Osteoblast (primary cell): ENCODE measurements around the gene DNAJB9. TPM values are rescaled to one million over a fixed set of nuclear protein-coding genes. Genes with fewer than 3 reads are reported as not detected.
"Not testable (repeated sequence)": the region's sequence is repeated elsewhere in the genome, so short reads cannot be mapped to it uniquely, and the experiment has no call there.

Experiments
- DNase-seq: peaks from one replicate; pipeline ENCODE4 v3.0.0; 2011; ENCODE audit warnings: low spot score, mixed read lengths; ENCODE audit not compliant: insufficient read length; ENCODE audit errors: missing footprints
- H2AFZ ChIP-seq: 2 replicates; pipeline ENCODE4 v1.6.0; 2011; ENCODE audit warnings: mild to moderate bottlenecking, low read length
- H3K27ac ChIP-seq: 2 replicates; pipeline ENCODE4 v1.5.1; 2011; ENCODE audit warnings: mild to moderate bottlenecking, low read depth, low read length, moderate library complexity
- H3K27me3 ChIP-seq: 2 replicates; pipeline ENCODE4 v1.6.0; 2012; ENCODE audit warnings: mild to moderate bottlenecking, control low read depth, inconsistent platforms, low read length, moderate library complexity; ENCODE audit not compliant: insufficient read depth
- H3K36me3 ChIP-seq: 2 replicates; pipeline ENCODE4 v1.5.1; 2011; ENCODE audit warnings: mild to moderate bottlenecking, low read length, control low read depth, moderate library complexity; ENCODE audit not compliant: insufficient read depth
- H3K4me1 ChIP-seq: 2 replicates; pipeline ENCODE4 v1.5.1; 2011; ENCODE audit warnings: mild to moderate bottlenecking, low read length, control low read depth, moderate library complexity; ENCODE audit not compliant: insufficient read depth
- H3K4me2 ChIP-seq: 2 replicates; pipeline ENCODE4 v1.6.0; 2011; ENCODE audit warnings: mild to moderate bottlenecking, low read length; ENCODE audit not compliant: insufficient read depth
- H3K4me3 ChIP-seq: fragments of 200-600 bp; sonication (generic); 3 replicates; pipeline ENCODE4 v1.5.1; 2012; ENCODE audit warnings: mild to moderate bottlenecking, low read length, inconsistent platforms; ENCODE audit not compliant: insufficient read depth
- H3K79me2 ChIP-seq: 2 replicates; pipeline ENCODE4 v1.6.0; 2012; ENCODE audit warnings: mild to moderate bottlenecking, low read length, control low read depth, inconsistent platforms; ENCODE audit not compliant: insufficient read depth
- H3K9me3 ChIP-seq: 2 replicates; pipeline ENCODE4 v1.5.1; 2011; ENCODE audit warnings: low read depth, low read length, control low read depth
- H4K20me1 ChIP-seq: 2 replicates; pipeline ENCODE4 v1.6.0; 2012; ENCODE audit warnings: mild to moderate bottlenecking, low read length, control low read depth; ENCODE audit not compliant: insufficient read depth
- total RNA-seq: library from RNA; depleted of rRNA; stranded (reverse); fragments of >200 nt; gene quantifications from 2 replicates; pipeline ENCODE4 v1.2.3, GENCODE V29; 2012
- TF ChIP-seq, protein P1 (sequence below): IDR thresholded peaks from 2 replicates; pipeline ENCODE4 v1.5.1; 2011; ENCODE audit warnings: mild to moderate bottlenecking, low read depth, low read length, moderate library complexity; ENCODE audit errors: extremely low read depth

Gene DNAJB9
- total RNA-seq, 1 donor, result 24.6 TPM

DNA sequence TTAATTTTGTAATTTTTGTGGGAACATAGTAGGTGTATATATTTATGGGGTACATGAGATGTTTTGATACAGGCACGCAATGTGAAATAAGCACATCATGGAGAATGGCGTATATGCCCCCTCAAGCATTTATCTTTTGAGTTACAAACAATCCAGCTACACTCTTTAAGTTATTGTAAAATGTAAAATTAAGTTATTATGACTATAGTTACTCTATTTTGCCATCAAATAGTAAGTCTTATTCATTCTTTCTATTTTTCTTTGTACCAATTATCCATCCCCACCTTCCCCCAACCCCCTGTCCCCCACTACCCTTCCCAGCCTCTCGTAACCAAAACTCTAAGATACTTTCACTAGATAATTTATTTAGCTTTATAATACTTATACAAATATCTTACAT, 36.0 kb upstream of the DNAJB9 start:
- DNase-seq, result no peak
- H2AFZ ChIP-seq, result no peak overlapping the region
- H3K9me3 ChIP-seq, result no peaks in the 10 kb centered on the region
- no peaks in the 10 kb centered on the region for H3K4me1 ChIP-seq
- no peaks in the 10 kb centered on the region for H3K79me2 ChIP-seq
- H4K20me1 ChIP-seq, result no peaks in the 10 kb centered on the region
- no peaks in the 10 kb centered on the region for H3K36me3 ChIP-seq
- no peak overlapping the region for H3K4me3 ChIP-seq
- TF ChIP-seq, protein P1, sequence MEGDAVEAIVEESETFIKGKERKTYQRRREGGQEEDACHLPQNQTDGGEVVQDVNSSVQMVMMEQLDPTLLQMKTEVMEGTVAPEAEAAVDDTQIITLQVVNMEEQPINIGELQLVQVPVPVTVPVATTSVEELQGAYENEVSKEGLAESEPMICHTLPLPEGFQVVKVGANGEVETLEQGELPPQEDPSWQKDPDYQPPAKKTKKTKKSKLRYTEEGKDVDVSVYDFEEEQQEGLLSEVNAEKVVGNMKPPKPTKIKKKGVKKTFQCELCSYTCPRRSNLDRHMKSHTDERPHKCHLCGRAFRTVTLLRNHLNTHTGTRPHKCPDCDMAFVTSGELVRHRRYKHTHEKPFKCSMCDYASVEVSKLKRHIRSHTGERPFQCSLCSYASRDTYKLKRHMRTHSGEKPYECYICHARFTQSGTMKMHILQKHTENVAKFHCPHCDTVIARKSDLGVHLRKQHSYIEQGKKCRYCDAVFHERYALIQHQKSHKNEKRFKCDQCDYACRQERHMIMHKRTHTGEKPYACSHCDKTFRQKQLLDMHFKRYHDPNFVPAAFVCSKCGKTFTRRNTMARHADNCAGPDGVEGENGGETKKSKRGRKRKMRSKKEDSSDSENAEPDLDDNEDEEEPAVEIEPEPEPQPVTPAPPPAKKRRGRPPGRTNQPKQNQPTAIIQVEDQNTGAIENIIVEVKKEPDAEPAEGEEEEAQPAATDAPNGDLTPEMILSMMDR, result no peak
- no peaks in the 10 kb centered on the region for H3K27me3 ChIP-seq
- H3K4me2 ChIP-seq, result no peak overlapping the region
- no peak overlapping the region for H3K27ac ChIP-seq

DNA sequence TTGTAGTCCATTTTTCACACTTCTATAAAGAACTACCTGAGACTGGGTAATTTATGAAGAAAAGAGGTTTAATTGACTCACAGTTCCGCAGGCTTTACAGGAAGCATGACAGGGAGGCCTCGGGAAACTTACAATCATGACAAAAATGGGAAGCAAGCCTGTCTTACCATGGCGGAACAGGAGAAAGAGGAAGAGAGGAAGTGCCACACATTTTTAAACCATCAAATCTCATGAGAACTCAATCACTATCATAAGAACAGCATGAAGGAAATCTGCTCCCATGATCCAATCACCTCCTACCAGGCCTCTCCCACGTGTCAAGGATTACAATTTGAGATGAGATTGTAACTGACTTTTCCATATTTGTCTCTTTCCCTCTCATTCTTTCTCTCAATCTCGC, 34.4 kb upstream of the DNAJB9 start:
- TF ChIP-seq, protein P1, result no peak
- H3K27me3 ChIP-seq, result no peaks in the 10 kb centered on the region

DNA sequence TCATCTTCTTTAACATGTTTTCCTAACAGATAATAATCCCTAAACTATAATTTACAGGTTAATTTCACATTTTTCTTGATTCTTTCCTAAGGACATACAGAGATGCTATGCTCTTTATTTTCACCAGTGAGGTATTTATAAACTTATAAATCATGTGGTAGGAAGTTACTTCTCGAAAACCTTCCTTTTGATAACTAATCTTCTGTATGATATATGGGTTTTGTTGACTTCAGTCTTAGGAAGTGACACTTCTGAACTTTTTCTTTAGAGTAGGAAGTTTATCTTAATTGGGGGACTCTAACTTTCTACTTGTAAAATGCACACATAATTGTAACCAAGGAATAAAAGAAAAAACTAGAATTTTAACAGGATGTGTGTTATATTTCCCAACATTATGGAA, 33.9 kb upstream of the DNAJB9 start:
- H3K9me3 ChIP-seq, result no peaks in the 10 kb centered on the region
- H4K20me1 ChIP-seq, result no peaks in the 10 kb centered on the region
- no peak overlapping the region for H2AFZ ChIP-seq
- no peaks in the 10 kb centered on the region for H3K36me3 ChIP-seq
- no peaks in the 10 kb centered on the region for H3K4me1 ChIP-seq
- no peak for DNase-seq
- H3K4me2 ChIP-seq, result no peak overlapping the region
- no peaks in the 10 kb centered on the region for H3K27me3 ChIP-seq
- no peaks in the 10 kb centered on the region for H3K79me2 ChIP-seq
- TF ChIP-seq, protein P1, result no peak
- H3K27ac ChIP-seq, result no peak overlapping the region
- no peak overlapping the region for H3K4me3 ChIP-seq

More for the DNA sequence above, 34.4 kb upstream of the DNAJB9 start:
- H3K9me3 ChIP-seq, result no peaks in the 10 kb centered on the region
- H3K4me1 ChIP-seq, result no peaks in the 10 kb centered on the region
- no peak overlapping the region for H2AFZ ChIP-seq
- no peaks in the 10 kb centered on the region for H3K79me2 ChIP-seq
- no peaks in the 10 kb centered on the region for H3K36me3 ChIP-seq
- H3K27ac ChIP-seq, result no peak overlapping the region
- no peak overlapping the region for H3K4me3 ChIP-seq
- no peaks in the 10 kb centered on the region for H4K20me1 ChIP-seq
- H3K4me2 ChIP-seq, result no peak overlapping the region
- DNase-seq, result no peak

DNA sequence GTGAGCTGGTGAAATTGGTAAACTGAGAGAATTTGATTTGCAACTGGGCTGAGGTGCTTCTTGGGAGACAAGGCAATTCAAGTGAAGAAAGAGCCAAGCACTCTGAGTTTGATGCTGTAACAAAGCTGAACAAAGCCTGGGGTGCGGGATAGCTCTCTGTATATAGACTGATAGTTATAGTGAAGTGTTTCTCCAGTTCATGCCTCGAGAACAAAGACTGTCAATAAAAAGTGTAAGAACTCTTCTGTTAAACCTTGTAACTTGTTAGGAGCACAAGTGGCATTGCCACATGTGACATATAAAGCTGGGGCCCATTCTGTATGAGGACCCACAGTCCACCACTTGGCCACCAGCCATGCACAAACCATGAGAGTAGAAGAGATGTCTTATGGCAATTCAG, 32.4 kb upstream of the DNAJB9 start:
- Histone ChIP-seq H2AFZ (no peak overlapping the region), H4K20me1 (no peaks in the 10 kb centered on the region), H3K4me3 (no peak overlapping the region), H3K4me1 (no peaks in the 10 kb centered on the region), H3K36me3 (no peaks in the 10 kb centered on the region), H3K9me3 (no peaks in the 10 kb centered on the region), H3K27ac (no peak overlapping the region), H3K27me3 (no peaks in the 10 kb centered on the region), H3K79me2 (no peaks in the 10 kb centered on the region), H3K4me2 (no peak overlapping the region)
- DNase-seq, result no peak
- TF ChIP-seq, protein P1, result no peak

DNA sequence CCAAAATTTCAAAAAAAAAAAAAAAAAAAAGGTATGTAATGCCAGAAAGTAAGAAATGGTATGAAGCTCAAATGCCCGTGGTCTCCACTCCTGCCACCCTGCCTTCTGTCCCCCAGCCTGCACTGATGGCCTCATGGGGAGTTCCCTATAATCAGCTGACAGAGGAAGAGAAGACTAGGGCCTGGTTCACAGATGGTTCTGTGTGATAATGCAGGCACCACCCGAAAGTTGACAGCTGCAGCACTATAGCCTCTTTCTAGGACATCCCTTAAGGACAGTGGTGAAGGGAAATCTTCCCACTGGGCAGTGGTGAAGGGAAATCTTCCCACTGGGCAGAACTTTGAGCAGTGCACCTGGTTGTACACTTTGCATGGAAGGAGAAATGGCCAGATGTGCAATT, 31.4 kb upstream of the DNAJB9 start:
- not testable (repeated sequence) for H4K20me1 ChIP-seq, H3K4me2 ChIP-seq, H3K79me2 ChIP-seq, H3K27ac ChIP-seq, H3K36me3 ChIP-seq, H3K27me3 ChIP-seq, H3K4me1 ChIP-seq, H3K4me3 ChIP-seq, H3K9me3 ChIP-seq, DNase-seq, H2AFZ ChIP-seq

DNA sequence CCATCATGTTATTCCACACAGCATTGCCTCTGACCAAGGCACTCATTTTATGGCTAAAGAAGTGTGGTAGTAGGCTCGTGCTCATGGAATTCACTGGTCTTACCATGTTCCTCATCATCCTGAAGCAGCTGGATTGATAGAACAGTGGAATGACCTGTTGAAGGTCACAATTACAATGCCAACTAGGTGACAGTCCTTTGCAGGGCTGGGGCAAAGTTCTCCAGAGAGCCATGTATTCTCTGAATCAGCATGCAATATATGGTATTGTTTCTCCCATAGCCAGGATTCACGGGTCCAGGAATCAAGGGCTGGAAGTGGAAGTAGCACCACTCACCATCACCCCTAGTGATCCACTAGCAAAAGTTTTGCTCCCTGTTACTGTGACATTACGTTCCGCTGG, 31.0 kb upstream of the DNAJB9 start:
- H3K36me3 ChIP-seq, H3K79me2 ChIP-seq, H3K27me3 ChIP-seq: not testable (repeated sequence)

More for the DNA sequence above, 31.0 kb upstream of the DNAJB9 start:
- H3K4me1 ChIP-seq, H3K27ac ChIP-seq, H3K4me3 ChIP-seq, H4K20me1 ChIP-seq, H3K9me3 ChIP-seq, H2AFZ ChIP-seq, H3K4me2 ChIP-seq, DNase-seq: not testable (repeated sequence)
